ENCODE results near the gene TCERG1L. TPM values are rescaled to one million over a fixed set of nuclear protein-coding genes. Genes with fewer than 3 reads are reported as not detected.
"Not testable (repeated sequence)": the region's sequence is repeated elsewhere in the genome, so short reads cannot be mapped to it uniquely, and the experiment has no call there.

Gene TCERG1L
- polyA plus RNA-seq, 4 donors: 0.31 to 1.8 (median 1.5) TPM

DNA sequence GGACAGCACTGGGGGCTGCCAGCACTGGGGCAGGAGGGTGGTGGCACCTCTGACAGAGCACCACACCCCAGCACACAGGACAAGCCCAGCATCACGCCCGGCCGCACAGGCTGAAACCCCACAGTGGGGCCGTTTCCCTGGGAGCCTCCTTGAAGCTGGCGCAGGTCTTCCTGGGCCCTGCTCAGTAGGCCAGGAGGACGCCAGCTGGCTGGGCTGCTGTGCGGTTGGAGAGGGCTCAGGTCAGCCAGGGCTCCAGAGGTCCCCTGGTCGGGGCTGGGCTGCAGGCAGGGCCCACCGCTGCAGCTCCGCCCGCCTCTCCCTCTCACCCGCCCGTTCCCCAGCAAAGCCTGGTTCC is 137.3 kb downstream of the TCERG1L start:
- no peak for DNase-seq (ENCODE audit: low read depth in 4 of 4, low spot score in 3 of 4)

DNA sequence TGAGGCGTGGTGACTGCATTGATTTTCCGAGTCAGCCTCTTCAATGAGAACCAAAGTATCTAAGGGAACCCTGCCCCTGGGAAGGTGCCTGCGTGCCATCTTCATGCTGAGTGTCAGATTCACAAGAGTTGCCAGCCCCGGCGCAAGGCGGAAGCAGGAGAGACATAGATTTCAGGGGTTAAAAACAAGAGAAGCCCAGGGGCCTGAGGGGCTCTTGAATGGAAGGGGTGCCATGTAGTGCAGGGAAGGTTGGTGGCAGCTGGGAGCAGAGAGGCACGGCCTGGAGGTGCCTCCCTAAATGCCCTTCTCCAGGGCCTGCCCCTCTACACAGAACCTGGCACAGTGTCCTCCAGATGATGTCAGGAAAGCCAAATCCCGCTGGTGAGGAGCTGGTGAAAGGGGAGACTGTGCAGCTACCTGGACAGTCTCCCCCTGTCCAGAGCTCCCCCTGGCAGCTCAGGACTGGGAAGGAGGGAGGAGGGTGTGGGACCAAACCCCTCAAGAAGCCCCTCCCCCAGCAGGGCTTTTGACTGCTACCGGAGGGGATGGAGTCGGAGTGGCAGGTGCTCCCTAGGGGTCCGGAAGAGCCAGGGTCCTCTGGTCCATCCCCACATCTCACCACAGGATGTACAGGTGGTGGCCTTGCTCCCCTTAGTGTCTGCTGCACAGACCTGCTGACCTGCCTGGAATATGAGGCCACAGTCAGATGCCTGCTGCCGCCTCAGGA is 137.9 kb downstream of the TCERG1L start:
- no peak for DNase-seq (ENCODE audit: low read depth in 4 of 4, low spot score in 3 of 4)

DNA sequence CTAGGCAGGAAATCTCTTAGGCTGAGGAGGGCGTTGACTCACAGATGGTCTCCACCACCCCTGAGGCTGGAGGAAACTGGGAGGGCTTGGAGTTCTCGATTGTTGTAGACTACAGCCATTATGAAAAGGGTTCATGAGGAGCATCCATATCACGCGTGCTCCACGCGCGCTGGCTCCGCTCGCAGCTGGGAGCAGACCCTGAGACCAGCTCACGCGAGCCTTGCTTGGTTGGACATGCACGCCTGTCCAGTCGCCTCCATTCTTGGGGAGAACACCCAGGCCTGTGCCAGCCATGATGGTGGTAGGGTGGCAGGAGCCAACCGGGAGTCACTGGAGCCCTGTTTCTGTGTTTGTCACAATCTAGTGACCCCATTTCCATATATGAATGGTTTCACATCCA is 139.1 kb downstream of the TCERG1L start:
- no peak for DNase-seq (ENCODE audit: low read depth in 4 of 4, low spot score in 3 of 4)

DNA sequence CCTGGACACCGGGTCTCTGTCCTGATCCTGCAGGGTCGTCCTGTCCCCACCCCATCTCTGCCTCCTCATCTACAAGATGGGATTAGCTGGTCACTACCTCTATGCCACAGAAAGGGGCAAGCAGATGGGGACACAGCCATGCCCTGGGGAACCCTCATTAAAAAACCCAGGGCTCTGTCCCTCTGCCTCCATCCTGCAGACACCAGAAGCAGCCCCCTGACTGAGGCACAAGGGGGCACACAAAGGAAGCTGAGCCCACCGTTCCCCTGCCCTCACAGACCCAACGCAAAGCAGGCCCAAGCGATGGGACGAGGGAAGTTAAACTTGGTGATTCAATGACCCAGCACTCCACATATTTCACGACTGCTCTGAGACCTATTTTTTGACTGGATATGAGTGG is 142.4 kb downstream of the TCERG1L start:
- DNase-seq (ENCODE audit: low read depth in 4 of 4, low spot score in 3 of 4): no peak

DNA sequence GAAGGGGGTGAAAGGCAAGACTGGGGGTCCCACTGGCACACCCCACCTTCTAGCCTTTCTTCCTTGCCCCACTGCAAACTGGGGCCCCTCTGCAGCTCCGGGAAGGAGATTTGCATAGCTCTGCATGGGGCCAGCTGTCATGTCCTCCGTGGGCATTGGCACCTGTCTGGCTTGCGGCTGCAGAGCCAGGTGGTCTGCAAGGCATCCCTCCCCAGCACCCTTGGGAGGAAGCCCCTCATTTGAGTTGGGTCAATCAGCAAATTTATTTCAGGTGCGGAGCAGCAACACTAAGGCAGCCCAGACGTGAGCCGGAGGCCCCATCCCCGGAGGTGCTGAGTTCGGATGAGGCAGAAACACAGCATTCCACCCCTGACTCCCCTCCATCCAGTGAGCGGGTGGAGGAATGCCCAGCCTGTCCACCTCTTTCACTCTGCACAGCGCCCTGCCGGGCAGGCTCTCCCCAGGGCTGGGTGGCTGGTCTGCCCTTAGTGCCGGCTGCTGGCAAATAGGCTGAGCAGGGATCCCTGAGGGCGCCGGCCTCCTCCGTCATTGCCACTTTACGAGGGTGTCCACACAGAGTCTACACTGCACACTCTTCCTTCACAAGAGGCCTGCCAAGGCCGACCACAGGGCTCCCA is 143.2 kb downstream of the TCERG1L start:
- no peak for DNase-seq (ENCODE audit: low read depth in 4 of 4, low spot score in 3 of 4)

DNA sequence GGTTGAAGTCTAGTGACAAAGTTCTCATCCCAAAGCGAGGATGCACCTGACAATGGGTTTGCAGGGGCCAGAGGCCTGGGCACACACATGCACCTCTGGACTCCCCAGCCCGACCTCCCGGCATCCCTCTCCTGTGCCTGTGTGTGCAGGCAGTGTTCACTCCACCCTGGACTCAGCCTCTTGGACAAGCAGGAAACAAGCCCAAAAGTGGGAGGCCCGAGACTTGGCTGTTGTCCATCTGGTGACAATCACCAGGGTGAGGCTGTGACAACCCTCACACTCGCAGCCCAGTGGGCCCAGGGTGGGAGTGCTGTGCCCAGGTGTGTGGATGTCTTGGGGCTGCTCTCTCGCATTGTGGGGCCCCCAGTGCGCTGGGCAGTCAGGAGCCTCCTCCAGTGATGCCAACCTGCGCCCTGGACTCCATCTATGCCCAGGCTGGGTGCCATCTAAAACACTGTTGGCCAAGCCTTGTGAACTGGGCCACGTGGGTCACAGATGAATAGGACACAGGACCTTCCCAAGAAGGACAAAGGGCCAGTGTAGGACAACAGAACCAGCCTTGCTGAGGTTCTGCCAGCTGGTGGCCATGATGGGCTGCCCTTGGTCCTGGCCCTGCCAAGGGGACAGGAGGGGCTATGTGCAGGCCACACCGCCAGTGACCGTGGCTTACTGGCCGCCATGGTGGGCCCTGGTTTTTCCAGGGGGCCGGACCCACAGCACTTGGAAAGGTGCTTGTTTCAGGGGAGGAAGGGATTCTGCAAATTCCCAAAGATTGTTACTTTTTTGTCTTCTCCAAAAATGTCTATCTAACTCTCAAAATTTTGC is 144.3 kb downstream of the TCERG1L start:
- no peak for DNase-seq (ENCODE audit: low read depth in 4 of 4, low spot score in 3 of 4)

DNA sequence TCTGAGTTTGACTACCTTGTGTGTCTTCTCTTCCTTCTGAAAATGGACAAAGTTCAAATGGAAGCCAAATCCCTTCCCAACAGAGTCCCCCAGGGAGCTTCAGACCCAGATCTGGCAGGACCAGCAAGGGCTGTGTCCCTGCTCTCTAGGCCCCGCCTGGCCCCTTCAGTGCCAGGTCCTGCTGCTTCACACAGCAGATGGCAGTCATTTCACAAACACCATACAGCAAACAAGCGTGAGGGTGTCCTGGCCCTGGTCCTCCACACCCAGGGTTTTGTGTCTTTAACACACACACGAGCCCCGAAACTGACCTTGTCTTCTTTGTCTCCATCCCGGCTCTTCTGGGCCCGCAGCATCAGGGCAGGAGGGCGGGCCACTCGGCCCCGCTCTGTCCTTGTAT is 145.0 kb downstream of the TCERG1L start:
- DNase-seq (ENCODE audit: low read depth in 4 of 4, low spot score in 3 of 4): no peak

DNA sequence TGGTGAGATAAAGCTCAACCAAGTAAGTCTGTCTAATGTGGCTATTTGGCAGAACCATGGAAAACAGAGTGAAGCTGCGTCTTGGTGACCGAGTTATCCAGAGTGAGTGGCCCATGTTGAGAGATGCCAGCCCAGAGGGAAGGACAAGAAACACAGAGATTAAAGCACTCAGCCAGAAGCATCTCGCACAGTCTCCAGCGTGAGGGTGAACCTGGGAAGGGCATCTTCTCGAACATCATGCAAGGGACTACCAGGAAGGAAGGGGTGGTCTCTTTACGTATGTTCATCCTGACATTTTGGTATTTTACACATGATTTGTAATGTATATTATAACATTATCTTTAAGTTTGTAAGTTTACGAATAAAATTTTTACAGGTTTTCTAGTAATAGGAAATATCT is 146.4 kb downstream of the TCERG1L start:
- no peak for DNase-seq (ENCODE audit: low read depth in 4 of 4, low spot score in 3 of 4)

DNA sequence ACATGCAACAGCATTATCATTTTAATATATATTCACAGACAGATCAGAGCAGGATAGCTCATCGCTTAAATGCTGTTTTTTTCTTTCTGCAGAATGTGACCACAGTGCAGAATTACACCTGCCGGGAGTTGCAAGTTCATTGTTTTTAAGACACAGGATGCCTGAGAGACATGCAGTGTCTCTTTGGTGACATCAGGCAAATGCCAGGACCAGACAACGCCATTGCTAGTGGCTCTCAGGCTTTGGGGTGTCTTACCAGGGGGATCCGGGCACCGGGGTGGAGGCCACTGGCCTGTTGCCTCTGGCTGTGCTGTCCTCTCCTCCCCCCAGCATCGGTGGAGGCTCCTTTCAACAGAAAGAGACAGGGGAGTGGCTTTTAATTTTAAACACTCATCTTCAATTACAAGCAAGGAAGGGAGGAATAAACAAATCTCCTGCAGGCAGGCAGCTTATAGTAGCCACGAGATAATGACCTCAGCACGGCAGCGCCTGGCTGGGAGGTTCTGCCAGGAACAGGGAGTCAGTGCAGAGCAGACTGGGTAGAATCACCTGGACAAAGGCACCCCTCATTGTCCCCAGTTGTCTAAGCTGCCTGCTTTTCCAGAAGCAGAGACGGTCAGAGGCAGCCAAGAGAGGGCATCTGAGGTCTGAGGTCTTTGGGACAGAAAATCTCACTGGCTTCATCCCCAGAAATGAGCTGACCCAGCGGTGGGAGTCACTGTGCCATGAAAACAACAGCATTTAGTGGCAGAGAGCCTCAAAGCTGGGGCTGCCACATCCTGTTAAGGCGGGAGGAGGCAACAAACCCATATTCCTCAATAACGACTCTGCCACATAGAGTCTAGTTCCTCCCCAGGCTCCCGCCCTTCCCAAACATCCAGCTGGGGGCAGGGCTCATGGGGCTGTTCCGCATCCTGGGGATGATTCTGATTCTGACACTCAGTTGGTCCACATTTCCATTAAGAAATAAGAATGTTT is 148.4 kb downstream of the TCERG1L start:
- DNase-seq (ENCODE audit: low read depth in 4 of 4, low spot score in 3 of 4): no peak

DNA sequence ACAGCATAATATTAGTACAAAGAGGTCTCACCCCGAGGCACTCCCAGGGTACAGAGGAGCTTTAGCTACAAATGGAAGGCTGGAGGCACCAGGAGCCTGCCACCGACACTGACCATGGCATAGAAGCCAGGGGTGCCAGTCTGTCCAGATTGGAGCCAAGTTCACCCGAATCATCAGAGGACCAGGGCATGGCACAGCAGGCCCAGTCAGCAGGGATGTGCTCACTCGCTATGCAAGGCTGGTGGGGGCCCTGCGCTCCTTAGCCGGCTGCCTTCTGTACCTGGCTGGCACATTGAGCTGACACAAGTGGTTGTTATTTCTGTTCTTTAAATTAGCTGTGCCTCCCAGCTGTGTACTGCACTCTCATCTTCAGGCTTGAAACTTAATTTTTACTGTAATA is 149.3 kb downstream of the TCERG1L start:
- no peak for DNase-seq (ENCODE audit: low read depth in 4 of 4, low spot score in 3 of 4)

DNA sequence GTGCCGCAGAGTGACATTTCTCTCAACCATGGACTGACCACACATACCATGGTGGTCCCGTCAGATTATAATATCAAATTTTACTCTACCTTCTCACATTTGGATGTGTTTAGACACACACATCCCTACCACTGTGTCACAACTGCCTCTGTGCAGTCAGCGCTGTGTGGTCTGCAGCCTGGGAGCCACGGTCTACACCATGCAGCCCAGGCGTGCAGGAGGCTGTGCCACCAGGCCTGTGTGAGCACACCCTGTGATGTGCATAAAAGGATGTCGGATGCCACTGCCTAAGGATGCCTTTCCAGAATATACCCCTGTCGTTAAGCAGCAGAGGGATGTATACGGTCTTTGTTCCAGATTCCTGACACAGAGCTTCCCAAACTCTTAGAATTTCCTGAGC is 150.4 kb downstream of the TCERG1L start:
- no peak for DNase-seq (ENCODE audit: low read depth in 4 of 4, low spot score in 3 of 4)

DNA sequence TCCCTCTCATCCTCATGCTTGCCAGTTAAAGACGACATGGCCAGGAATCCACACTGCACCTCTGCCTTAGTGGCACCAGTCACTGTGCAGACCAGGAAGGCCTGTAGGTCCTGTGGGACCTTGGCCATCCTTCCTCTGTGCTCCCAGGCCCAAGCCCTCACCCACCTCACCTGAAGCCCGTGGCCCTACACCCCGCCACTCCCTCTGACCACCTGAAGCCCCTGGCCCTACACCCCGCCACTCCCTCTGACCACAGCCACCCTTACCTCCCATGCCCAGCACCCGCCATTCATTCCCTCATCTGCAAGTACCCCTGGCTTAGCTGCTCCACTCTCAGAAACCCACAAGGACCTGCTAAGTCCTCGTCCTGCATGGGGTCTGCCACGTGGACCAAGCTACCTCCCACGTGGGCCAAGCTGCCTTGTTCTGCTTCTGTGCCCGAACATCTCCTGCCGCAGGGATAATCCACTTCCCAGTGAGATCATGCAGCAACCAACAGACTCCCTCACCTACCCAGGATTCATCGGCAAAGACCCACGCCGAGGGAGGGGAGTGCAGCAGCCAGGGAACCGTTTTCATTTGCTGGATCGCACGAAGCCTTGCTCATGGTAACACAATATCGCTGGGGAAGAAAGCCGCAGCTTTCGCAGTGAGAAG is 151.2 kb downstream of the TCERG1L start:
- DNase-seq (ENCODE audit: low read depth in 4 of 4, low spot score in 3 of 4): no peak

DNA sequence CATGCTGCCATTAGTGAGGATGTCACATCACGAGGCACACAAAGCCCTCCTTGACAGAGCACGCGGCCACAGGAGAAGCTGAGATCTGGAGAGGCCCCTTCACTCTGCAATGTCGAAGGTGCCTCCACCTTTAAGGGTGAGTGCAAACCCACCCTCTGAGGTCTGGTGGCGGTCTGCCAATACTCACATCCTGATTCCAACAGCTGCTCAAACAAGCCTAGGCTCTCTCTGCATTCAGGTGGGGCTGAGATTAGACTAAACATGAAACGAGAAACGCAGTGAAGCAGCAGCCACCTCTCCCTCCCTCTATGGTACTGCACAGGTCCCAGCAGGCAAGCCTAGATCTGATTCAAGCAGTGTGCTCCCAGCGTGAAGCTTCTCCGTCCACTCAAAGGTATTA is 151.8 kb downstream of the TCERG1L start:
- no peak for DNase-seq (ENCODE audit: low read depth in 4 of 4, low spot score in 3 of 4)

DNA sequence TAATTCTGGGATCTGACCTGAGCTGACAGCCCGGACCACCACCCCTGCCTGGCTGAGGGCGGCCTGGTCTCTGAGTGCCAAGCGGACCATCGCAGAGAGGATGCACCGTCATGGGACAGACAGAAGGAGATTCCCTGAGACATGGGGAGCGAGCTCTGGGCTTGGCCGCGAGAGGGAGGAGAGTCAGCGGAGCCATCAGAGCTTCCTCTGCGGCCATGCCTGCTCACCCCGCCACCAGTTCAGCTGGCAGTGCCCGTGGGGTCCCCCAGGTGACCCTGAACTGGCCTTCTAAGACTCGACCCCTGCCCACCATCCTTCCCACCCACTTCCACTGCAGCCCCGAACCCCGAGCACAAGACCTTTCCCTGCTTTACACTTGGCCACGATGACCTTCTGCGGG is 152.8 kb downstream of the TCERG1L start:
- no peak for DNase-seq (ENCODE audit: low read depth in 4 of 4, low spot score in 3 of 4)

DNA sequence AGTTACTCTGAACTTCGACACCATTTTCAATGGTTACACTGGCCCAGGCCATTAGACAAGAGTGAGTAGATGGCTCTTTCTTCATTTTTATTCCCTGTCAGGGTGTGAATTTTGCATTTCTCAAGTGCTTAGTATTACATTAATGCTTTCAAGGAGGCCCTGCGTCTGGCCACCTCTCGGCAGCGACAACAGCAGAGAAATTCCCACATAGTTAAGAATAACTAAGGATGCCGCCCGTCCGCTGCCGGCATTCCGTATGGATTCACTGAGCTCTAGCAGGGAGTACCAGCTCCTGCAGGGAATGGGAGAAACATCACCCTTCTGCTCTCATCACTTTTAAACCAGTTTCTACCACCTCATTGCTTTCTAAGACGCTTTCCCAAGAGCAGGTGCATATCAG is 153.6 kb downstream of the TCERG1L start:
- DNase-seq (ENCODE audit: low read depth in 4 of 4, low spot score in 3 of 4): no peak

DNA sequence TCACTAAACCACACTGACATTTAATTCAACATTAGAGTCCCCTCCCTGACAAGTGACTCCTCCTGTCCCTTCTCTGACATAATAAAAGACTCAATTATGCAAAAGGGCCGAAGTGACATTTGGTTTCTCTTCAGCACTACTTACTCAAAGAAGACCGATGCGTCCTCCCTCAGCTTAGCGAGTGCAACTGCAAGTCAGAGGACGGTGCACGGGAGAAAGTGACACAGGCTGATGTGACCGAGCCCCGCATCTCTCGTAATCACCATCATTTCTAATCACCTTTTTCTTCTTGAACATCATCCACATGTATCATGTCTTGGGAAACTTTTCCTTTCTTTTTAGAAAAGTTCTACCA is 155.7 kb downstream of the TCERG1L start:
- no peak for DNase-seq (ENCODE audit: low read depth in 4 of 4, low spot score in 3 of 4)

DNA sequence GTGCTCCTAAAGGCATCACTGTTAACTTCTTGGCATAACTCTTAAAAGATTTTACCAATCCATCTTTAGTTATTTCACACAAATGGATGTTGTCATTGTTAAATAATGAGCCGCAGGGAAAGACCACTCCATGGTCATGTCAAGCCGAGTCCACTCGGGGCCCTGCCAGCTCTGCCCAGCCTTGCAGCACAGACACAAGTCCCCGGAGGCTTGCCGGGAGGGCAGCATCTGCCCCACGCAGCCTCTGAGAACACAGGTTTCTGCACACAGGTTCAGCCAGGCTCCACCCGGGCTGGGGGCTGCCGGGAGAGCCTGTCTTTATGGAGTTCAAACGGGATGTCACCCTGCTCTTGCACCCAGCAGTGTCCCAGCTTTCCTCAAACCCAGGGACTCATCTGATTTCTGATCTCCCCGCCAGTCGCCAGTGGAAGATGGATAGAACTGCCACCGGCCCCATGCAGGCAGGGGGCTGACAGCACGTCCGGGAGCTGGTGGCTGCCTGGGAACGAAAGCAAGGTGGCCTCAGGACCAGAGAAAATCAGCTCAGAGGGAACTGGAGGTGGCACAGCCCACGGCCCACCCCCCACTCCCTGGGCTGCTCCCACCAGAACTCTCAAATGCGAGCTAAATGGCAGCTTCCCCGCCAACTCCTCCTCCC is 156.2 kb downstream of the TCERG1L start:
- DNase-seq (ENCODE audit: low read depth in 4 of 4, low spot score in 3 of 4): no peak

DNA sequence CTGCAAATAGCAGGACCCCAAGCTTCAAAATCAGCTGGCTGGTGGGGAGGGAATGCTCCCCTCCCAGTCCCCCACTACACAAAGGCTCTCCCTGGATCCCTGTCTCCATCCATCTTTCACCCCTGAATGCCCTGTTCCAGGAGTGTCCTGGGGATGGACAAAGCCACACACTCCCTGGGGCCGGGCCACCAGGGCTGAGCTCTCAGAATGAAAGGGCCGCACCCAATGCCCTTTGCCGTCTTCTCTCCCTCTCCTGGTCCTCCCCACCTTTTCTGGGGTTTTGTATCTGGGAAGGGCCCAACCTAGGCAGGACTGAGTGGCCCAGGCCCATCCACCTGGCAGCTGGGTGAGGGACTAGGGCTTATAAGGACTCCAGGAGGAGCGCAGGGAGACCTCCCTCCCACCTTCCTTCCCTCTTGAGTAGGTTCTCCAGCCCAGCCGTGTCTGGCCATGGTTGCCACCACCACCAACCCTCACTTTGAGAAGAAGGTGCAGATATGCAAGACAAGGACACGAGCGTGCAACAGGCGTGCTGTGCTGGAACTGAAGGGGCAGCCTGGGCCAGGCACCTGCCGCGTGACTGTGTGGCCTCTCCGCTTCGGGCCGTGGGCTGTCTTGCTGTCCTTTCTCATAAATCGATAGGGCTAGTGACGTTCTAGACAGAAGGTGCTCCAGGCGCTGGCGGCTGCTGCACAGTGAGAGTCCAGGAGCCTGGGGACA is 157.1 kb downstream of the TCERG1L start:
- DNase-seq (ENCODE audit: low read depth in 4 of 4, low spot score in 3 of 4): no peak

DNA sequence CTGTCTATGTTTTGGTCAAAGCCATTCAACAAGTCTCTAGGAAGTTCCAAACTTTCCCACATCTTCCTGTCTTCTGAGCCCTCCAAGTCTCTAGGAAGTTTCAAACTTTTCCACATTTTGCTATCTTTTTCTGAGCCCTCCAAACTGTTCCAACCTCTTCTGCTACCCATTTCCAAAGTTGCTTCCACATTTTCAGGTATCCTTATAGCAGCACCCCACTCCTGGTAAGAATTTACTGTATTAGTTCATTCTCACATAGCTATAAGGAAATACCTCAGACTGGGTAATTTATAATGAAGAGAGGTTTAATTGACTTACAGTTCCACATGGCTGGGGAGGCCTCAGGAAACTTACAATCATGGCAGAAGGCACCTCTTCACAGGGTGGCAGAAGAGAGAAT is 159.1 kb downstream of the TCERG1L start:
- DNase-seq (ENCODE audit: low read depth in 4 of 4, low spot score in 3 of 4): not testable (repeated sequence)
